ENCODE results near the gene ZNF652.
"Not testable (repeated sequence)": the region's sequence is repeated elsewhere in the genome, so short reads cannot be mapped to it uniquely, and the experiment has no call there.

Gene ZNF652

GRCh38 chr17:49384951-49385350, 22.9 kb upstream of the ZNF652 start:
- DNase-seq: no peak

- no peak for DNase-seq
These were observed 21.0 kb upstream of the ZNF652 start for GRCh38 chr17:49383060-49383459.

- DNase-seq: no peak
These were observed 20.5 kb upstream of the ZNF652 start for GRCh38 chr17:49382556-49382955.

GRCh38 chr17:49381793-49382192, 19.7 kb upstream of the ZNF652 start:
- no peak for DNase-seq

- DNase-seq: no peak
These were observed 19.0 kb upstream of the ZNF652 start for GRCh38 chr17:49381033-49381432.

- DNase-seq: no peak
These were observed 17.9 kb upstream of the ZNF652 start for GRCh38 chr17:49379926-49380325.

- DNase-seq: no peak
These were observed 16.3 kb upstream of the ZNF652 start for GRCh38 chr17:49378311-49378710.

GRCh38 chr17:49375544-49375943, 13.5 kb upstream of the ZNF652 start:
- DNase-seq: no peak

- no peak for DNase-seq
These were observed 11.1 kb upstream of the ZNF652 start for GRCh38 chr17:49373115-49373514.

- no peak for DNase-seq
These were observed 10.4 kb upstream of the ZNF652 start for GRCh38 chr17:49372425-49372824.

GRCh38 chr17:49370971-49371834, 9.2 kb upstream of the ZNF652 start:
- no peak for DNase-seq

- no peak for DNase-seq
These were observed 7.7 kb upstream of the ZNF652 start for GRCh38 chr17:49369760-49370159.

- no peak for DNase-seq
These were observed 7.0 kb upstream of the ZNF652 start for GRCh38 chr17:49369089-49369488.

- DNase-seq: peak; percentile 50
These were observed 3.6 kb upstream of the ZNF652 start for GRCh38 chr17:49365667-49366066.

- not testable (repeated sequence) for DNase-seq
These were observed 3.1 kb upstream of the ZNF652 start for GRCh38 chr17:49365126-49365525.

GRCh38 chr17:49364119-49364518, 2.1 kb upstream of the ZNF652 start:
- no peak for DNase-seq

GRCh38 chr17:49363251-49363650, 1.2 kb upstream of the ZNF652 start:
- DNase-seq: no peak

GRCh38 chr17:49362723-49363117, 670 bp upstream of the ZNF652 start:
- DNase-seq: no peak

- peak; percentile 45 for DNase-seq
These were observed 735 bp downstream of the ZNF652 start for GRCh38 chr17:49361129-49361901.

- no peak for DNase-seq
These were observed 1.3 kb downstream of the ZNF652 start for GRCh38 chr17:49360796-49361128.

GRCh38 chr17:49359990-49360795, 1.9 kb downstream of the ZNF652 start:
- DNase-seq: no peak

- no peak for DNase-seq
These were observed 3.3 kb downstream of the ZNF652 start for GRCh38 chr17:49358641-49359247.

GRCh38 chr17:49357516-49357915, 4.5 kb downstream of the ZNF652 start:
- no peak for DNase-seq
